HCT116 (cell line): Measurements from ENCODE around the gene FGFR1OP2. TPM values are rescaled to one million over a fixed set of nuclear protein-coding genes. Genes with fewer than 3 reads are reported as not detected.

Experiments used
- ATAC-seq: fragments of 200-7000 bp; cut with Tn5 transposase; 2 replicates; pipeline ENCODE4 v1.9.1; 2020; ENCODE audit warnings: mild to moderate bottlenecking, moderate library complexity
- BruUV-seq: library from RNA; stranded (reverse); fragments of 400-500 nt; replicated peaks from 2 replicates; lab custom pipeline; 2021; lab: Mats Ljungman, UMichigan
- CTCF ChIA-PET: fragments of 300-600 bp; sonication (Branson Sonifier 250); formaldehyde crosslinking; loops from one replicate; lab custom pipeline; 2021; ENCODE audit warnings: antibody characterized with exemption; lab: Charles Lee
- POLR2A ChIA-PET: fragments of 300-600, 350-600 bp; sonication (Branson Sonifier 250); formaldehyde crosslinking; loops from one replicate; lab custom pipeline; 2021; ENCODE audit warnings: antibody characterized with exemption; lab: Charles Lee
- RAD21 ChIA-PET, 2 experiments: fragments of 300-600 bp; sonication (Branson Sonifier 250); formaldehyde crosslinking; loops; one replicate each; lab custom pipeline; 2023; ENCODE audit warnings: low total read pairs in 2 of 2; ENCODE audit not compliant: uncharacterized antibody in 2 of 2, unreplicated experiment in 2 of 2, low non-redundant PET in 1 of 2; lab: Charles Lee
- DNase-seq: peaks from one replicate; pipeline ENCODE4 v3.0.0-alpha.2; 2010; ENCODE audit warnings: low read depth, low spot score
- H2AFZ ChIP-seq: fragments of 200-600 bp; shearing (Covaris generic), sonication (generic); 2 replicates; pipeline ENCODE4 v1.6.1; 2017; ENCODE audit warnings: low read depth, mixed run types, mixed read lengths, antibody characterized with exemption, low read length; ENCODE audit not compliant: poor library complexity, severe bottlenecking
- H3K27ac ChIP-seq: 2 replicates; pipeline ENCODE4 v1.5.1; 2012; ENCODE audit warnings: low read depth, low read length
- H3K27me3 ChIP-seq: fragments of 200-600 bp; sonication (generic); 2 replicates; pipeline ENCODE4 v1.6.1; 2016; ENCODE audit warnings: mixed run types, low read length, mixed read lengths; ENCODE audit not compliant: insufficient read depth
- H3K36me3 ChIP-seq, 2 experiments: fragments of 200-500 bp in 1 of 2; fragments of 200-600 bp in 1 of 2; sonication (Bioruptor generic) in 1 of 2; sonication (generic) in 1 of 2; 2 replicates each; pipeline versions ENCODE4 v1.5.1 to v1.6.1; 2014 to 2016; ENCODE audit warnings: low read length in 2 of 2, inconsistent platforms in 1 of 2, mixed read lengths in 1 of 2, mixed run types in 1 of 2; ENCODE audit not compliant: insufficient read depth in 2 of 2, control insufficient read depth in 1 of 2
- H3K4me1 ChIP-seq, 2 experiments: fragments of 200-600 bp in 1 of 2; sonication (generic) in 1 of 2; 2 replicates each; pipeline versions ENCODE4 v1.5.1 to v1.6.1; 2012 to 2017; ENCODE audit warnings: low read length in 2 of 2, inconsistent platforms in 1 of 2, mild to moderate bottlenecking in 1 of 2, mixed read lengths in 1 of 2, mixed run types in 1 of 2, moderate library complexity in 1 of 2; ENCODE audit not compliant: insufficient read depth in 2 of 2, control insufficient read depth in 1 of 2
- H3K4me2 ChIP-seq: fragments of 200-600 bp; sonication (generic); 2 replicates; pipeline ENCODE4 v1.6.1; 2017; ENCODE audit warnings: mixed run types, low read length, mixed read lengths
- H3K4me3 ChIP-seq, 2 experiments: fragments of 200-600 bp in 1 of 2; sonication (generic) in 1 of 2; replicated peaks in 1 of 2; 2 replicates each; pipeline ENCODE4 v1.5.1; 2011 to 2016; ENCODE audit warnings: low read length in 2 of 2, control low read depth in 1 of 2, low read depth in 1 of 2, mild to moderate bottlenecking in 1 of 2, mixed read lengths in 1 of 2, mixed run types in 1 of 2
- H3K79me2 ChIP-seq: fragments of 200-600 bp; sonication (generic); 2 replicates; pipeline ENCODE4 v1.6.1; 2017; ENCODE audit warnings: mild to moderate bottlenecking, mixed run types, low read length, moderate library complexity, mixed read lengths; ENCODE audit not compliant: insufficient read depth
- H3K9ac ChIP-seq: fragments of 200-600 bp; sonication (generic); 2 replicates; pipeline ENCODE4 v1.6.1; 2016; ENCODE audit warnings: low read length, mixed read lengths
- H3K9me2 ChIP-seq: fragments of 200-600 bp; sonication (generic), shearing (Covaris generic); 2 replicates; pipeline ENCODE4 v1.6.1; 2017; ENCODE audit warnings: mixed run types, mild to moderate bottlenecking, moderate library complexity; ENCODE audit not compliant: insufficient read depth
- H3K9me3 ChIP-seq, 2 experiments: fragments of 200-500 bp in 1 of 2; fragments of 200-600 bp in 1 of 2; sonication (Bioruptor generic) in 1 of 2; sonication (generic) in 1 of 2; 2 replicates each; pipeline ENCODE4 v1.6.1; 2014 to 2017; ENCODE audit warnings: low read length in 2 of 2, mixed read lengths in 2 of 2, inconsistent platforms in 1 of 2, low read depth in 1 of 2, mild to moderate bottlenecking in 1 of 2, mixed run types in 1 of 2, moderate library complexity in 1 of 2; ENCODE audit not compliant: control insufficient read depth in 1 of 2, insufficient read depth in 1 of 2
- H4K20me1 ChIP-seq: fragments of 200-600 bp; sonication (generic), shearing (Covaris generic); 2 replicates; pipeline ENCODE4 v1.6.1; 2017; ENCODE audit warnings: mixed run types, mild to moderate bottlenecking, moderate library complexity; ENCODE audit not compliant: insufficient read depth
- CEBPB ChIP-seq: IDR thresholded peaks from 2 replicates; pipeline ENCODE4 v1.6.1; 2012; ENCODE audit warnings: low read depth
- CTCF ChIP-seq, 3 experiments: fragments of 200-600 bp in 1 of 3; sonication (generic) in 1 of 3; IDR thresholded peaks in 2 of 3; conservative IDR thresholded peaks in 1 of 3; 2 replicates each; pipeline ENCODE4 v1.5.1; 2012 to 2017; ENCODE audit warnings: low read depth in 2 of 3, low read length in 2 of 3, antibody characterized with exemption in 1 of 3, borderline replicate concordance in 1 of 3, control low read depth in 1 of 3, mild to moderate bottlenecking in 1 of 3, mixed read lengths in 1 of 3, mixed run types in 1 of 3, moderate library complexity in 1 of 3; ENCODE audit not compliant: insufficient read depth in 1 of 3
- EGR1 ChIP-seq: IDR thresholded peaks from 2 replicates; pipeline ENCODE4 v1.6.1; 2012; ENCODE audit warnings: low read depth
- ELF1 ChIP-seq: IDR thresholded peaks from 2 replicates; pipeline ENCODE4 v1.6.1; 2012; ENCODE audit warnings: low read depth, borderline replicate concordance
- EZH2phosphoT487 ChIP-seq: fragments of 200-600 bp; IDR thresholded peaks from 2 replicates; pipeline ENCODE4 v1.6.1; 2018; ENCODE audit warnings: antibody characterized with exemption, borderline replicate concordance
- FOSL1 ChIP-seq: IDR thresholded peaks from 2 replicates; pipeline ENCODE4 v1.6.1; 2012; ENCODE audit warnings: low read depth
- JUND ChIP-seq: IDR thresholded peaks from 2 replicates; pipeline ENCODE4 v1.6.1; 2012
- POLR2A ChIP-seq: IDR thresholded peaks from 2 replicates; pipeline ENCODE4 v1.7.0; 2011; ENCODE audit warnings: borderline replicate concordance; ENCODE audit not compliant: insufficient read depth, insufficient read length; ENCODE audit errors: extremely low read depth
- POLR2AphosphoS5 ChIP-seq: IDR thresholded peaks from 2 replicates; pipeline ENCODE4 v1.6.1; 2011; ENCODE audit warnings: mild to moderate bottlenecking, low read depth, low read length, moderate library complexity
- RAD21 ChIP-seq: IDR thresholded peaks from 2 replicates; pipeline ENCODE4 v1.6.1; 2012; ENCODE audit warnings: low read depth, mild to moderate bottlenecking
- SIN3A ChIP-seq: IDR thresholded peaks from 2 replicates; pipeline ENCODE4 v1.6.1; 2012; ENCODE audit warnings: low read depth
- SP1 ChIP-seq: IDR thresholded peaks from 2 replicates; pipeline ENCODE4 v1.6.1; 2012; ENCODE audit warnings: low read depth
- SRF ChIP-seq: IDR thresholded peaks from 2 replicates; pipeline ENCODE4 v1.6.1; 2012; ENCODE audit warnings: low read depth
- YY1 ChIP-seq: IDR thresholded peaks from 2 replicates; pipeline ENCODE4 v1.6.1; 2011; ENCODE audit warnings: low read length, low read depth, moderate library complexity, mild to moderate bottlenecking; ENCODE audit not compliant: insufficient replicate concordance; ENCODE audit errors: extremely low read depth
- ZBTB33 ChIP-seq: IDR thresholded peaks from 2 replicates; pipeline ENCODE4 v1.6.1; 2011; ENCODE audit warnings: mild to moderate bottlenecking, low read length, moderate library complexity; ENCODE audit not compliant: insufficient replicate concordance; ENCODE audit errors: extremely low read depth
- intact Hi-C: fragments of 100-400 bp; cut with micrococcal nuclease; formaldehyde crosslinking; loops from 2 replicates; pipeline ENCODE4 v1.10.0; 2022
- total RNA-seq: library from RNA; stranded (reverse); gene quantifications from one replicate; pipeline ENCODE4 v1.2.1, GENCODE V29; 2021; ENCODE audit not compliant: unreplicated experiment
- TF ChIP-seq, protein P1 (sequence below): IDR thresholded peaks from 2 replicates; pipeline ENCODE4 v1.6.1; 2012
- TF ChIP-seq, protein P2 (sequence below): IDR thresholded peaks from 2 replicates; pipeline ENCODE4 v1.6.1; 2012; ENCODE audit warnings: low read depth

FGFR1OP2 gene
- total RNA-seq, 1 experiment from 2014 or later = 29.6 TPM

- no peaks in the 10 kb centered on the region for H3K79me2 ChIP-seq
- H3K9me2 ChIP-seq = no peaks in the 10 kb centered on the region
- no peaks in the 10 kb centered on the region for H4K20me1 ChIP-seq
- POLR2A ChIA-PET = no interaction called here
- no peak overlapping the region for H3K4me2 ChIP-seq
- no peak overlapping the region for H3K9ac ChIP-seq
- TF ChIP-seq, protein P1, sequence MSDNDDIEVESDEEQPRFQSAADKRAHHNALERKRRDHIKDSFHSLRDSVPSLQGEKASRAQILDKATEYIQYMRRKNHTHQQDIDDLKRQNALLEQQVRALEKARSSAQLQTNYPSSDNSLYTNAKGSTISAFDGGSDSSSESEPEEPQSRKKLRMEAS = no peak
- TF ChIP-seq CEBPB (no peak), SP1 (no peak), SRF (no peak), ZBTB33 (no peak), POLR2AphosphoS5 (no peak), CTCF (IDR thresholded peaks at IDR 0.05 in 2 of 3, conservative IDR thresholded peaks at IDR 0.05 in 1 of 3; ENCODE audit: borderline replicate concordance in 1 of 3, insufficient read depth in 1 of 3, low read depth in 2 of 3, low read length in 2 of 3) (no peak), EZH2phosphoT487 (no peak), FOSL1 (no peak), EGR1 (no peak), RAD21 (no peak), ELF1 (no peak), YY1 (no peak), SIN3A (no peak), JUND (no peak), POLR2A (no peak)
- TF ChIP-seq, protein P2, sequence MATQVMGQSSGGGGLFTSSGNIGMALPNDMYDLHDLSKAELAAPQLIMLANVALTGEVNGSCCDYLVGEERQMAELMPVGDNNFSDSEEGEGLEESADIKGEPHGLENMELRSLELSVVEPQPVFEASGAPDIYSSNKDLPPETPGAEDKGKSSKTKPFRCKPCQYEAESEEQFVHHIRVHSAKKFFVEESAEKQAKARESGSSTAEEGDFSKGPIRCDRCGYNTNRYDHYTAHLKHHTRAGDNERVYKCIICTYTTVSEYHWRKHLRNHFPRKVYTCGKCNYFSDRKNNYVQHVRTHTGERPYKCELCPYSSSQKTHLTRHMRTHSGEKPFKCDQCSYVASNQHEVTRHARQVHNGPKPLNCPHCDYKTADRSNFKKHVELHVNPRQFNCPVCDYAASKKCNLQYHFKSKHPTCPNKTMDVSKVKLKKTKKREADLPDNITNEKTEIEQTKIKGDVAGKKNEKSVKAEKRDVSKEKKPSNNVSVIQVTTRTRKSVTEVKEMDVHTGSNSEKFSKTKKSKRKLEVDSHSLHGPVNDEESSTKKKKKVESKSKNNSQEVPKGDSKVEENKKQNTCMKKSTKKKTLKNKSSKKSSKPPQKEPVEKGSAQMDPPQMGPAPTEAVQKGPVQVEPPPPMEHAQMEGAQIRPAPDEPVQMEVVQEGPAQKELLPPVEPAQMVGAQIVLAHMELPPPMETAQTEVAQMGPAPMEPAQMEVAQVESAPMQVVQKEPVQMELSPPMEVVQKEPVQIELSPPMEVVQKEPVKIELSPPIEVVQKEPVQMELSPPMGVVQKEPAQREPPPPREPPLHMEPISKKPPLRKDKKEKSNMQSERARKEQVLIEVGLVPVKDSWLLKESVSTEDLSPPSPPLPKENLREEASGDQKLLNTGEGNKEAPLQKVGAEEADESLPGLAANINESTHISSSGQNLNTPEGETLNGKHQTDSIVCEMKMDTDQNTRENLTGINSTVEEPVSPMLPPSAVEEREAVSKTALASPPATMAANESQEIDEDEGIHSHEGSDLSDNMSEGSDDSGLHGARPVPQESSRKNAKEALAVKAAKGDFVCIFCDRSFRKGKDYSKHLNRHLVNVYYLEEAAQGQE = no peak
- BruUV-seq = no TSS peak
- H3K36me3 ChIP-seq = 0 out of 4 replicates have a peak, but pooled peaks cover 0 to 2% of the 10 kb centered on the region in 2 experiments
- RAD21 ChIA-PET = no interaction called here
- DNase-seq = no peak
- no peak for ATAC-seq
- H3K27ac ChIP-seq = no peak overlapping the region
- intact Hi-C loops = no loop called here
- no peak overlapping the region for H3K4me3 ChIP-seq
- no peaks in the 10 kb centered on the region for H3K9me3 ChIP-seq
- CTCF ChIA-PET = interaction anchor here (2.1 kb wide), 1 partner anchor 12 kb away, joined by 8 read pairs; no protein-coding TSS in a partner anchor
- H2AFZ ChIP-seq = no peak overlapping the region
- H3K27me3 ChIP-seq = no peaks in the 10 kb centered on the region
- no peaks in the 10 kb centered on the region for H3K4me1 ChIP-seq
Observed at GRCh38 chr12:26896913-26897312, 41.4 kb upstream of the FGFR1OP2 start.
